Left renal pelvis (tissue), 4 donors: ENCODE data around the gene C4B. TPM values are rescaled to one million over a fixed set of nuclear protein-coding genes. Genes with fewer than 3 reads are reported as not detected.
"Not testable (repeated sequence)": the region's sequence is repeated elsewhere in the genome, so short reads cannot be mapped to it uniquely, and the experiment has no call there.

Experiments used
- DNase-seq, 4 donors: peaks; one replicate each; pipeline ENCODE4 v3.0.0-alpha.2; 2013; ENCODE audit warnings: low read depth in 4 of 4, low spot score in 3 of 4
- polyA plus RNA-seq, 4 donors: library from polyadenylated mRNA; unstranded; fragments of 120-200 nt; gene quantifications; one replicate each; pipeline ENCODE4 v1.2.1, GENCODE V29; 2013; ENCODE audit not compliant: insufficient read length in 4 of 4

Gene C4B
- polyA plus RNA-seq, 4 donors = 10.3 to 27.3 (median 16.0) TPM

DNA sequence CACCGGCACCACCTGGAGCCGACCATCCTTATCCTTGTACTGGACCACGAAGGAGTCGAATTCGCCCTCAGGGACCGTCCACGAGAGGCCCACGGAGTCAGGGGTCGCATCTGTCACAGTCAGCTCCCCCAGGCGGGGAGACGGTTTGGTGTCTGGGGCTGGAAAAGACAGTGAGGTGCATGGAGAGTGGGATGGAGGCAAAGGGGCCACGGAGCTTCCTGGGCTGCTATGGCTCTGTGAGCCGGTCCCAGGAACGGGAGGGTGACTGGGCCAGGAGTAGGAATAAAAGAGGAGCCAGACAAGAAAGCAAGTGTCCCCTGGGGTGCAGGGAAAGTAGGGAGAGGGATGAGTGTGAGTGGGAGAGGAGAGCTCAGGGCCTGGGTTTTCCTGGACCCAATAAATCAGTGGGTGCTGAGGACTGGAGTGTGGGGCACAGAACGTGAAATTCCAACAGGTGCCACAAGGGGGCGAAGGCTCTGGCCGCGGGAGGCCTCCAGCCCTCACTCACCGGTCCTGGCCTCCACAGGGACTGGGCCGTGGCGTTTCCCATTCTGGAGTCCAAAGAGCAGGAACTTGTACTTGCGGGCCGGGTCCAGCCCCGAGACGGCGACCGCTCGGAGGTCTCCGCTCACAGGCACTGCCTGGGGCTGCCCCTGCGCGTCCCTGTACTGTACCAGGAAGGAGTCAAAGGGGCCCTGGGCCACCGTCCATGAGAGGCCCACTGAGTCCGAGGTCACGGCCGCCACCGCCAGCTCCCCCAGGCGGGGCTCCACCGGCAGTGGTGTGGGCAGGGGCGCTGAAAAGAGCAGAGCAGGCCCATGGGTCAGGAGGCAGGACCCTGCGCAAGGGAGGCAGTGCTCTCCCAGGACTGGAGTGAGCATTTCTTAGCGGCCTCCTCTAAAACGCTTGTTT, 33.5 kb downstream of the C4B start:
- DNase-seq = peak in 2 of 4 donors; percentile 27 to 28

DNA sequence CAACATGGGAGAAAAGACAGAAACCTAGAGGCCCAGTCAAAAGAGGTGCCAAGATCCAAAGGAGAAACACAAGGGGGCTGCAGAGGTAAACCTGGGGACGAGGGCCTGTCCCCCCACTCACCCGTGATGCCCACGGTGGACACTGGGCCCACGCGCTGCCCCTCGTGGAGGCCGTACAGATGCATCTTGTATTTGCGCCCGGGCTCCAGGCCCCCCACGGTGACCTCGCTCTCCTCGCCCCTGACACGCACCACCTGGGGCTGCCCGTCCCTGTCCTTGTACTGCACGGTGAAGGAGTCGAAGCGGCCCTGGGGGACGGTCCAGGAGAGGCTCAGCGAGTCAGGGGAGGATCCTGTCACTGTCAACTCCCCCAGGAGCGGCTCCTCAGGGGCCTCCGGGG, 34.6 kb downstream of the C4B start:
- not testable (repeated sequence) for DNase-seq

DNA sequence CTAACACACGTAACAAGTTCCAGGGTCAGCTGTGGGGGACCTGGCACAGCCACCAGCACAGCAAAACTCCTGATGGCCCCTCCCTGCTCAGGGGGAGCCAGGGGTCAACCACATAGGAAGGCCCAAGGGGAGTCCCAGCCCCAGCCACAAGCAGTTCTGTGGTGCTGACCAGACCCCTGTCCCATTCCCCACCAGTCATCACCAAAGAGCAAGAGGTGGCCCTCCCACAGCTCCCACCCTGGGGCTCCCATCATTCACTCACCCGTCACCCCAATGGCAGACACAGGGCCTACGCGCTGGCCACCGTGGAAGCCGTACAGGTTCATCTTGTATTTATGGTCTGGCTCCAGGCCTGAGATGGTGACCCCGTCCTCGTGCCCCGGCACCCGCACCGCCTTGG, 35.1 kb downstream of the C4B start:
- DNase-seq = not testable (repeated sequence)

DNA sequence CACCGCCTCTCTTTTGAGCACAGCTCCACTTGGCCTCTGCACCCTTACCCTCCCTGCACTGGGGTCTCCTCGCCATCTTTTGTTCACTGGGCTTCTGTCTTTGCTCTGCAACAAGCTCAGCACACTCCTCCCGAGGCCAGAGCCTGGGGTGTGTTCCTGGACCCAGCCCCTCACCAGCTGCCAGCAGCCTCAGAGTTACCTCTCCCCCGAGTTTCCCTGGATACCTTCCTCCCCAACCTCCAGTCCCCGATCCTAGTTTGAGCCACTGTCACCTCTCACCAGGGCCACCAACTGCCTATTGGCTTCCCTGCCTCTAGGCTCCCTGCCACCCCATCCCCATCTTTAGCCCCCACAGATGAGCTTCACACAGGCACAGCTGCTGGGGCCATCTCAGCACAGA, 36.0 kb downstream of the C4B start:
- DNase-seq = no peak

DNA sequence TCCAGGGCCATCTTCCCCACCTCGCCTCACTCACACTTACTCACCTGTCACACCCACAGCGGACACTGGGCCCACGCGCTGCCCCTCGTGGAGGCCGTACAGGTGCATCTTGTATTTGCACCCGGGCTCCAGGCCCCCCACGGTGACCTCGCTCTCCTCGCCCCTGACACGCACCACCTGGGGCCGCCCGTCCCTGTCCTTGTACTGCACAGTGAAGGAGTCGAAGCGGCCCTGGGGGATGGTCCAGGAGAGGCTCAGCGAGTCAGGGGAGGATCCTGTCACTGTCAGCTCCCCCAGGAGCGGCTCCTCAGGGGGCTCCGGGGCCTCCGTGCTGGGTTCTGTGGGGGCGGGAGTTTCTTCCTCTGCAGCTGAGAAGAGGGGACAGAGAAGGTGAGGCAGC, 38.0 kb downstream of the C4B start:
- not testable (repeated sequence) for DNase-seq

DNA sequence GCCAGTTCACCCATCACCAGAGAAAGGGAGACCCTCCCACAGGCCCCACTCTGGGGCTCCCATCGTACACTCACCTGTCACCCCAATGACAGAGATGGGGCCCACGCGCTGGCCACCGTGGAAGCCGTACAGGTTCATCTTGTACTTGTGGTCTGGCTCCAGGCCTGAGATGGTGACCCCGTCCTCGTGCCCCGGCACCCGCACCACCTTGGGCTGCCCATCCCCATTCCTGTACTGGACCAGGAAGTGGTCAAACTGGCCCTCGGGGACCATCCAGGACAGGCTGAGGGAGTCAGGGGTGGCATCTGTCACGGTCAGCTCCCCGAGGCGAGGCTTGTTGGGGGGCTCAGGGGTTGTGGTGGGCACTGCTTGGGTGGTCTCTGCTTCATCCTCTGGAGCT, 38.7 kb downstream of the C4B start:
- DNase-seq = not testable (repeated sequence)

DNA sequence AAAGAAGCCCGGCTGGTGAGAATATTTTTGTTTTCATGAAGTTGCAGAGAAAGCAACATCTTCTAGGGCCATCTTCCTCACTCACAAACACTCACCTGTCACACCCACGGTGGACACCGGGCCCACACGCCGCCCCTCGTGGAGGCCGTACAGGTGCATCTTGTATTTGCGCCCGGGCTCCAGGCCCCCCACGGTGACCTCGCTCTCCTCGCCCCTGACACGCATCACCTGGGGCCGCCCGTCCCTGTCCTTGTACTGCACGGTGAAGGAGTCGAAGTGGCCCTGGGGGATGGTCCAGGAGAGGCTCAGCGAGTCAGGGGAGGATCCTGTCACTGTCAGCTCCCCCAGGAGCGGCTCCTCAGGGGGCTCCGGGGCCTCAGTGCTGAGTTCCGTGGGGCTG, 41.2 kb downstream of the C4B start:
- DNase-seq = not testable (repeated sequence)

DNA sequence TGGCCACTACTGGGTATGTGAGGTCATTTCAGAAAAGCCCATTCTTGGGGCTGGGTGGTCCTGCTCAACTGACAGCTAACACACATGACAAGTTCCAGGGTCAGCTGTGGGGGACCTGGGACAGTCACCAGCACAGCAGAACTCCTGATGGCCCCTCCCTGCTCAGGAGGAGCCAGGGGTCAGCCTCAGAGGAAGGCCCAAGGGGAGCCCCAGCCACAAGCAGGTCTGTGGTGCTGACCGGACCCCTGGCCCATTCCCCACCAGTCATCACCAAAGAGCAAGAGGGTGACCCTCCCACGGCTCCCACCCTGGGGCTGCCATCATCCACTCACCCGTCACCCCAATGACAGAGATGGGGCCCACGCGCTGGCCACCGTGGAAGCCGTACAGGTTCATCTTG, 41.7 kb downstream of the C4B start:
- no peak for DNase-seq

DNA sequence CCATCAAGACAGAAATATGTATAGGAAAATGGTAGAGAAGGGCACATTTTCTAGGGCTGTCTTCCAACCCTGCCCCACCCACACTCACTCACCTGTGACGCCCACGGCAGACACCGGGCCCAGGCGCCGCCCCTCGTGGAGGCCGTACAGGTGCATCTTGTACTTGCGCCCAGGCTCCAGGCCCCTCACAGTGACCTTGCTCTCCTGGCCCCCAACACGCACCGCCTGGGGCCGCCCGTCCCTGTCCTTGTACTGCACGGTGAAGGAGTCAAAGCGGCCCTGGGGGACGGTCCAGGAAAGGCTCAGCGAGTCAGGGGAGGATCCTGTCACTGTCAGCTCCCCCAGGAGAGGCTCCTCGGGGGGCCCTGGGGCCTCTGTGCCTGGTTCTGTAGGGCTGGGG, 43.4 kb downstream of the C4B start:
- DNase-seq = no peak

DNA sequence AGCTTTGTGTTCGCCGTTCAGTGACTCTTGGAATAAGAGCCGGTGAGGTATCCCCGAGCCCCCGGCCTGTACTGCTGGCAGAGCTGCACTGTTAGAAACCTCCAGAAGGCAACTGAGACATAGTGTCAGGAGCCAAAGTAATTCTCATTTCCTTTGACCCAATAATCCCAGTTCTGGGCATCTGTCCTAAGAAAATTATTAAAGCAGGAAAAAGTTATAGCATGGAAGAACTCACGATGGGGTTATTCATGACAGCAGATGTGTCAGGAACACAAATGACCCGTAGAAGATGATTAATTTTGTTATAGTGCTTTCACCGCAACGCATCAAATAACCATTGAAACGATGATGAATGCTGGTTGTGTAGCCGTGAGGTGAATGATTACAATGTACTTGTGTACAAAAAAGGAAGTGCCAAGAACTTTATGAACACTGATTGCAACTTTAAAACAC, 43.9 kb downstream of the C4B start:
- no peak for DNase-seq

DNA sequence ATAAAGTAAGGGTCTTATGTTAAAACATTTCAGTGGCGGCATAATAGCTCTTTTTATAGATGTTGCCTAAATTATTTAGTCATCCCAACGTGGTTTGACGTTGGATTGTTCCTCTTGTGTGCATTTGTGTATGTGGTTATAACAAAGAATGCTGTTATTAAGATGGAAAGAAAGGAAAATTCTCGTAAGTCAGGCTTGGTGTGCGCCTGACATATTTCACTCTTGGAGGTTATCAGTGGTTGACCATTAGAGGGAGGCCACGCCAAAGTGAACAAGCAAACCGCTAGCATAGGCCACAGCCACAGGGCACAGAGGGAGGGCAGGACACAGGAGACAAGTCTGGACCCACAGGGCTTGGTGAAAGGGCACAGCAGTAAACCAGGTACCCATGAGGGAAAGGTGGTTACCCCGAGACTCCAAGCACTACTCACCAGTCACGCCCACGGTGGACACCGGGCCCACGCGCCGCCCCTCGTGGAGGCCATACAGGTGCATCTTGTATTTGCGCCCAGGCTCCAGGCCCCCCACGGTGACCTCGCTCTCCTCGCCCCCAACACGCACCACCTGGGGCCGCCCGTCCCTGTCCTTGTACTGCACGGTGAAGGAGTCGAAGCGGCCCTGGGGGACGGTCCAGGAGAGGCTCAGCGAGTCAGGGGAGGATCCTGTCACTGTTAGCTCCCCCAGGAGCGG, 46.5 kb downstream of the C4B start:
- no peak for DNase-seq

DNA sequence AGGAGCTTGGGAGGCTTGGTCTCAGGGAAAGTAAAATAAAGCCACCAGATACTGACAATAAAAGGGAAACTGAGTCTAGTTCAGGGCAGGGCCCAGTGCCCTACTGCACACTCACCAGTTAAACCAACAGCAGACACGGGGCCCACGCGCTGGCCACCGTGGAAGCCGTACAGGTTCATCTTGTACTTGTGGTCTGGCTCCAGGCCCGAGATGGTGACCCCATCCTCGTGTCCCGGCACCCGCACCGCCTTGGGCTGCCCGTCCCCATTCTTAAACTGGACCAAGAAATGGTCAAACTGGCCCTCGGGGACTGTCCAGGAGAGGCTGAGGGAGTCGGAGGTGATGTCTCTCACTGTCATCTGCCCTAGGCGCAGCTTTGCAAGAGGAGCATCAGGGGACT, 50.1 kb downstream of the C4B start:
- DNase-seq = no peak

DNA sequence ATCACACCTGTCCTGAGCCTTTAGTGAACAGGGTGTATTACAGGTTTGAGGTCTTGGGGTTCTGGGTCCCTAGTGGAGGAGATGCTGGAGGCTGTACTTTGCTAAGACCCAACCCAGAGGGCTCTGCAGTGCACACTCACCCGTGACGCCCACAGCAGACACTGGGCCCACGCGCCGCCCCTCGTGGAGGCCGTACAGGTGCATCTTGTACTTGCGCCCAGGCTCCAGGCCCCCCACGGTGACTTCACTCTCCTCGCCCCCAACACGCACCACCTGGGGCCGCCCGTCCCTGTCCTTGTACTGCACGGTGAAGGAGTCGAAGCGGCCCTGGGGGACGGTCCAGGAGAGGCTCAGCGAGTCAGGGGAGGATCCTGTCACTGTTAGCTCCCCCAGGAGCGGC, 52.9 kb downstream of the C4B start:
- DNase-seq = not testable (repeated sequence)

DNA sequence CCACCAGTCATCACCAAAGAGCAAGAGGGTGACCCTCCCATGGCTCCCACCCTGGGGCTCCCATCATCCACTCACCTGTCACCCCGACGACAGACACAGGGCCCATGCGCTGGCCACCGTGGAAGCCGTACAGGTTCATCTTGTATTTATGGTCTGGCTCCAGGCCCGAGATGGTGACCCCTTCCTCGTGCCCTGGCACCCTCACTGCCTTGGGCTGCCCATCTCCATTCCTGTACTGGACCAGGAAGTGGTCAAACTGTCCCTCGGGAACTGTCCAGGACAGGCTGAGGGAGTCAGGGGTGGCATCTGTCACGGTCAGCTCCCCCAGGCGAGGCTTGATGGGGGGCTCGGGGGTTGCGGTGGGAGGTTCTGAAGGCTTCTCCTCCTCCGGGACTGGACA, 53.7 kb downstream of the C4B start:
- DNase-seq = not testable (repeated sequence)

DNA sequence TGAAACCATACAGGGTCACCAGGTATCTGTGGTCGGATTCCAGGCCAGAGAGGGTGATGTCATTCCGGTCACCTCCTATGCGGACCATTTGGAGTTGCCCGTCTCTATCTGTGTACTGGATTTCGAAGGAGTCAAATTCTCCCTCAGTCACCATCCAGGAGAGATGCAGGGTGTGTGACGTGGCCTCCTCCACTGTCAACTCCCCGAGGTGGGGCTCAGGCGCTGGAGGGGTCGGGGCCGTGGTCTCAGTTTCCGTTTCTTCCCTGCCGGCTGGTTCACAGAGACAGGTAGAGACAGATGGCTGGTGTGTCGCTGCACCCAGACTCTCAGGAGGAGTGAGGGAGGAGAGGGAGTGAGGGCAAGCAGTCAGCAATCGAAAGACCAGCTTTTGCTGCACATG, 54.3 kb downstream of the C4B start:
- no peak for DNase-seq

DNA sequence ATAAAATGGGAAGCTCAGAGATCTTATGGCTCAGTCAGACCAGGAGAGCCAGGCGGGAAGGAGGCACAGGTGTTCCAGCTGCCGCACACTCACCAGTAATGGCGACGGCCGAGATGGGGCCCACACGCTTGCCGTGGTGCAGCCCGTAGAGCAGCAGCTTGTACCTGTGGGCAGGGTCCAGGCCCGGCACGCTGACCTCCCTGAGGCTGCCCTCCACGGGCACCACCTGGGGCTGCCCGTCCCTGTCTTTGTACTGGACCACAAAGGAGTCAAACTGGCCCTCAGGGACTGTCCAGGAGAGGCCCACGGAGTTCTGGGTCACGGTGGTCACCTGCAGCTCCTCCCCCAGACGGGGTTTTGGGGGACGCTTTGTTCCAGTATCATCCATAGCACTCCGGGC, 54.9 kb downstream of the C4B start:
- no peak for DNase-seq

DNA sequence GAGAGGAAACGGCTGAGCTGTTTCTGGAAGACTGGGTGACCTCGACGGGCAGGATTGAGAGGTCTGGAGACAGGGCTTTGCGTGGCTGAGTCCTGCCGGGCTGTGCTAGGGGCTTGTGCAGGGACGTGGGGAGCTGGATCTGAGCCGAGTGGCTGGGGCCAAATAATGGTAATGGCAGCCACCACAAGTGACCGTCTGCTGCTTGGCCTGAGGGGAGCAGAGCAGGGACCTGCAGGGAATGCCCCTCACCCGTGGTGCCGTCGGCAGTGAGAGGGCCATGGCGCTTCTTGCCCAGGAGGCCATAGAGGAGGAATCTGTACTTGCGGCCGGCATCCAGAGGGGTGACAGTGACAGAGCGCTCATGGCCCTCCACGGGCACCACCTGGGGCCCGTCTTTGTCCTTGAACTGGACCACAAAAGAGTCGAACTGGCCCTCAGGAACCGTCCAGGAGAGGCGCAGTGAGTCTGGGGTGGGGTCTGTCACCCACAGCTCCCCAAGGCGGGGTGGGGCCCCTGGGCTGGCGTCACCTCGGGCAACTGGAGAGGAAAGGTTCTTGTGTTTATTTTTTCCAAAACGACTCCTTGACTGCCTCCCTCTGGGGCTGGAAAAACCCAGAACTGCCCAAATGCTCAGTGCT, 55.4 kb downstream of the C4B start:
- no peak for DNase-seq

DNA sequence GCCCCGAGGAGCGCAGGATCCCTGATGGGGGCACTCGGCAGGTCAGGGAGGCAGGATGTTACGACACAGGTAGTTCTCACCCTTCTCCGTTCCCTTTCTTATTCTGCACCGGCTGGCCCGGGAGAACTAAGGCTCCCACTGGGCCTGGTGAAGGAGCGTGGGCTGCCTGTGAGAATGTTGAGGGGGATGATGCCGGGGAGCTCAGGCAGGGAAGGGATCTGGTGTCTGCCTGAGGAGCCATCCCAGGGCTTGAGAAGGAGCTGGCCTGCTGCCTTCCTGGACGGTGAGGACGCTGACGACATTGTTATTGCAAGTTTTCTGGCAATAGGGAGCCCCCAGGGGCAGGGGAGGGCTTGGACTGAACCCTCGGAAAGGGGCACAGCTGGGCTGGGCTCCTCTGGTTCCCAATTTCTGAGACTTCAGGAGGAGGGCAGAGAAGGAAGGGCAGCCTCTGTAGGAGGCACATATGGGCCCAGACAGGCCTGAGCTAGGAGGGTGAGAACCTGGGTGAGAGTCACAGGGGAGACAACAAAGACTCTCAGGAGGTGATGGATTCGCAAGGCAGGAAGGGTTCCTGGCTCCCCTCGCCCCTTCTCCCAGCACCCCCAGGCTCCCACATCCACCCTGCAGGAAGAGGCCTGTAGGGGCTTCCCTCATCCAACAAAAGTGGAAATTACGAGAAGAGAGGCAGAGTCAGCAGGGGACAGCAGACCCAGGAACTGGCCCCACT, 56.4 kb downstream of the C4B start:
- no peak for DNase-seq

DNA sequence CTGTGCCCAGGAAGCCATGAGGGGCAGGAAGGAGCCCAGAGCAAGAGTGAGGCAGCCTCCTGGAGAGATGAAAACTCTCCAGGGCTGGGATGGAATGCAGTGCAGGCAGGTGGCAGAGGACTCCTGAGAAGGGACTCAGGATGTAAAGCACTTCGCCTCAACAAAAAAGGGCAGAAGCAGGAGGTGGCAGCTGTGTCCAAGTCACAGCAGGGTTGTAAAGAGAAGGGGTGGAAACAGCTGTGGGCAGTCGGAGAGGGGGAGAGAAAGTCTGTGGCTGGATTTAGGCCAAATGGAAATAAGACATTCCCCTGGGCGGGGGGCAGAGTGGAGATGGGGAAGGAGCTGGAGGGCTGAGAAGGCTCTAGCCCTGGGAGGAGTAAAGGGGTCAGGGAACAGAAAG, 58.5 kb downstream of the C4B start:
- DNase-seq = no peak

DNA sequence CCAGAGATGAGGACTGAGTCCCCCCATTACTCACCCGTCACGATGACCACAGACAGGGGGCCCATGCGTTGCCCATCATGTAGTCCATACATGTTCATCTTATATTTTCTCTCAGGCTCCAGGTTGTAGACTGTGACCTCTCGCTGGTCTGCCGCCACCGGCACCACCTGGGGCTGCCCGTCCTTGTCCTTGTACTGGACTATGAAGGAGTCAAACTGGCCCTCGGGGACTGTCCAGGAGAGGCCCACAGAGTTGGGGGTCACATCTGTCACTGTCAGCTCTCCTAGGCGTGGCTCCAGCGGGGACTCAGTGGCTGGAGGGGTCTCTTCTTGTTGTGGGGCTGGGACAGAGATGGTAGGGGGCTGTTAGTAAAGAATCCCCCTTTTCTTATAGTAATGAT, 59.0 kb downstream of the C4B start:
- no peak for DNase-seq

DNA sequence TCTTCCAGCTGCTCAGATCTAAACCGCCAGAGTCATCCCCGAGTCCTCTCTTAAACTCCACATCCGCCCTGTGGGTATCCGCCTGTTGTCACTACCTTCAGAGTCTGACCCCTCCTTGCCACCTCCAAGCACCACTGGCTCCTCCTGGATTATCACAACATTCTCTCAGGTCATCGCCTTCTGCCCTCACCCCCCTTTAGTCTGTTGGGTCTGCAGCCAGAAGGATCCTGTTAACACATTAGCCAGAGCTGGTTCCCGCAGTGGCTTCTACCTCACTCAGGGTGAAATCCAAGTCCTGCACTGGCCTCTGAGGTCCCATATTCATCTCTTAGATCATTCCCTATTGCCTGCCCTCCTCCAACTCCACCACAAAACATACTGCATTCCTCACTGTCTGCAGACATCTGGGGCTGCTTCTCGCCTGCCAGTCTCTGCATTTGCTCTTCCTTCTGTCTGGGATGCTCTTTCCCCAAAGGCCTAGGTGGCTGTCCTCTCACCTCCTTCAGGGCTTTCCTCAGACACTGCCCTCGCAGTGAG, 60.5 kb downstream of the C4B start:
- DNase-seq = no peak
